ENCODE data around the gene MEIG1.
"Not testable (repeated sequence)": the region's sequence is repeated elsewhere in the genome, so short reads cannot be mapped to it uniquely, and the experiment has no call there.

MEIG1 gene

GRCh38 chr10:14958872-14959220, 342 bp upstream of the MEIG1 start:
- no peak for DNase-seq

- DNase-seq: no peak
These were observed 8.7 kb downstream of the MEIG1 start for GRCh38 chr10:14967897-14968296.

- peak; percentile 21 for DNase-seq
These were observed 12.8 kb downstream of the MEIG1 start for GRCh38 chr10:14971867-14972448.

GRCh38 chr10:14974153-14974998, 15.2 kb downstream of the MEIG1 start:
- DNase-seq: not testable (repeated sequence)

GRCh38 chr10:14975672-14976273, 16.6 kb downstream of the MEIG1 start:
- no peak for DNase-seq

- no peak for DNase-seq
These were observed 23.6 kb downstream of the MEIG1 start for GRCh38 chr10:14982744-14983143.

- DNase-seq: not testable (repeated sequence)
These were observed 30.4 kb downstream of the MEIG1 start for GRCh38 chr10:14989552-14989951.

GRCh38 chr10:14991035-14991749, 32.0 kb downstream of the MEIG1 start:
- peak; percentile 18 for DNase-seq

GRCh38 chr10:14992336-14992735, 33.1 kb downstream of the MEIG1 start:
- DNase-seq: not testable (repeated sequence)

GRCh38 chr10:14993500-14994455, 34.6 kb downstream of the MEIG1 start:
- not testable (repeated sequence) for DNase-seq

GRCh38 chr10:14995964-14996565, 36.9 kb downstream of the MEIG1 start:
- no peak for DNase-seq

GRCh38 chr10:15013530-15013929, 54.3 kb downstream of the MEIG1 start:
- DNase-seq: not testable (repeated sequence)

GRCh38 chr10:15015451-15015850, 56.3 kb downstream of the MEIG1 start:
- no peak for DNase-seq

GRCh38 chr10:15020966-15021365, 61.8 kb downstream of the MEIG1 start:
- DNase-seq: not testable (repeated sequence)

Data from fibroblast of upper back skin (primary cell).